ENCODE measurements around the gene ZNF541.

Gene ZNF541

DNA sequence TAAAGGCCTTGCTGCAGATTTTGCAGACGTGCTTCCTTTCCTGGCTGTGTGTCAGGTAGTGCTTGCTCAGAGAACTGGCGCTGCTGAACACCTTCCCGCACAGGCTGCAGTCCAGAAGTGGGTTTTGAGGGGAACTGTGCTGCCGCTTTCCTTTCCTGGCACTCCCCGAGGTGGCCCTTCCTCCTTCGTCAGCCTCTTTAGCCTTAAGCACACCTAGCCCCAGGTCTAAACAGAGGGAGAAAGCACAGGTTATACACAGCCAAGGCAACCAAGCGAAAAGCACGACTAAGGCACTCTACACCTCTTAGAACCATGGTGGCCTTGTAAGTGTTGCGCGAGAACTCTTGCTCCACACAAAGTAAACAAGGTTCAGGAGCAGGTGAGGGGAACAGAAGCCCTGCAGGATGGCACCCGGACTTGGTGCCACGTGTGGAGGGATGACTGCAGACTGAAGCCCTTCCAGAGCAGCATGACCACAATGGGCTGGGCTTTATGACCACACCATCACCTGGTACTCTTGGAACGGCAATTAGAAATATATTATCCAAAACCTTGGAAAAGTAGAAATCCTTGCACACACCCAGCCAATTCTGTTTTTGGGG, 23.6 kb downstream of the ZNF541 start:
- no peak overlapping the region for H3K18ac ChIP-seq (ENCODE audit: low read length)
- DNase-seq (ENCODE audit: low spot score) = no peak
- H3K14ac ChIP-seq (ENCODE audit: low read length) = no peak overlapping the region
- no peak overlapping the region for H3K4me3 ChIP-seq (ENCODE audit: low read length in 2 of 2)
- no peak overlapping the region for H2BK5ac ChIP-seq (ENCODE audit: low read length)
- H2BK15ac ChIP-seq (ENCODE audit: low read length) = no peak overlapping the region
- H3K36me3 ChIP-seq (replicated peaks in 1 of 2; ENCODE audit: control insufficient read depth in 2 of 2, insufficient read depth in 2 of 2, low read length in 2 of 2) = no peaks in the 10 kb centered on the region
- no CpG with 5 or more reads among the region's 13 CpGs for whole genome bisulfite sequencing, 2 donors (ENCODE audit: extremely low coverage in 2 of 2, insufficient read length in 2 of 2, insufficient replicate concordance in 1 of 2)
- H4K8ac ChIP-seq (ENCODE audit: low read depth, low read length) = no peak overlapping the region
- no peak overlapping the region for H2BK120ac ChIP-seq (ENCODE audit: low read depth, low read length)
- no peaks in the 10 kb centered on the region for H3K9me3 ChIP-seq (replicated peaks in 1 of 2; ENCODE audit: control insufficient read depth in 2 of 2, insufficient read depth in 1 of 2, low read depth in 1 of 2, low read length in 2 of 2)
- no peaks in the 10 kb centered on the region for H3K4me1 ChIP-seq (ENCODE audit: control insufficient read depth in 2 of 2, insufficient read depth in 1 of 2, low read depth in 1 of 2, low read length in 2 of 2)
- no peak overlapping the region for H3K27ac ChIP-seq (replicated peaks; ENCODE audit: low read length)
- H3K4ac ChIP-seq (ENCODE audit: low read length) = no peak overlapping the region
- no peak overlapping the region for H2AFZ ChIP-seq (ENCODE audit: low read length)
- no peak overlapping the region for H2AK5ac ChIP-seq (ENCODE audit: low read depth, low read length)
- H3K23ac ChIP-seq (ENCODE audit: low read depth, low read length, poor library complexity) = no peak overlapping the region
- H3K79me1 ChIP-seq (ENCODE audit: low read depth, low read length) = peaks cover 2% of the 10 kb centered on the region
- peaks cover 0 to 27% (median 0%) of the 10 kb centered on the region in 3 experiments for H3K27me3 ChIP-seq (ENCODE audit: control insufficient read depth in 3 of 3, insufficient read depth in 3 of 3, low read depth in 1 of 3, low read length in 3 of 3)
- no peak overlapping the region for H3K9ac ChIP-seq (ENCODE audit: low read depth, low read length, poor library complexity)
- no peak overlapping the region for H2BK12ac ChIP-seq (ENCODE audit: low read length)
- no peak overlapping the region for H4K91ac ChIP-seq (ENCODE audit: low read depth, low read length, poor library complexity)
- H3K4me2 ChIP-seq (ENCODE audit: insufficient read depth, low read length, poor library complexity, severe bottlenecking) = no peak overlapping the region

GRCh38 chr19:47547199-47547598, 25.7 kb downstream of the ZNF541 start:
- Histone ChIP-seq H3K9me3 (replicated peaks in 1 of 2; ENCODE audit: control insufficient read depth in 2 of 2, insufficient read depth in 1 of 2, low read depth in 1 of 2, low read length in 2 of 2) (no peaks in the 10 kb centered on the region), H3K4me1 (ENCODE audit: control insufficient read depth in 2 of 2, insufficient read depth in 1 of 2, low read depth in 1 of 2, low read length in 2 of 2) (no peaks in the 10 kb centered on the region), H2BK15ac (ENCODE audit: low read length) (no peak overlapping the region), H2BK5ac (ENCODE audit: low read length) (no peak overlapping the region), H3K4me3 (ENCODE audit: low read length in 2 of 2) (no peak overlapping the region), H3K23ac (ENCODE audit: low read depth, low read length, poor library complexity) (no peak overlapping the region), H3K27ac (replicated peaks; ENCODE audit: low read length) (no peak overlapping the region), H3K18ac (ENCODE audit: low read length) (no peak overlapping the region), H3K27me3 (ENCODE audit: control insufficient read depth in 3 of 3, insufficient read depth in 3 of 3, low read depth in 1 of 3, low read length in 3 of 3) (peaks cover 0 to 27% (median 0%) of the 10 kb centered on the region in 3 experiments), H2AK5ac (ENCODE audit: low read depth, low read length) (no peak overlapping the region), H3K79me1 (ENCODE audit: low read depth, low read length) (peaks cover 2% of the 10 kb centered on the region), H3K36me3 (replicated peaks in 1 of 2; ENCODE audit: control insufficient read depth in 2 of 2, insufficient read depth in 2 of 2, low read length in 2 of 2) (no peaks in the 10 kb centered on the region), H3K14ac (ENCODE audit: low read length) (no peak overlapping the region), H3K4ac (ENCODE audit: low read length) (no peak overlapping the region), H4K8ac (ENCODE audit: low read depth, low read length) (no peak overlapping the region), H4K91ac (ENCODE audit: low read depth, low read length, poor library complexity) (no peak overlapping the region), H2BK12ac (ENCODE audit: low read length) (no peak overlapping the region), H2BK120ac (ENCODE audit: low read depth, low read length) (no peak overlapping the region), H3K4me2 (ENCODE audit: insufficient read depth, low read length, poor library complexity, severe bottlenecking) (no peak overlapping the region), H3K9ac (ENCODE audit: low read depth, low read length, poor library complexity) (no peak overlapping the region), H2AFZ (ENCODE audit: low read length) (no peak overlapping the region)
- no CpG with 5 or more reads among the region's 2 CpGs for WGBS, 2 donors (ENCODE audit: extremely low coverage in 2 of 2, insufficient read length in 2 of 2, insufficient replicate concordance in 1 of 2)
- DNase-seq (ENCODE audit: low spot score) = no peak

DNA sequence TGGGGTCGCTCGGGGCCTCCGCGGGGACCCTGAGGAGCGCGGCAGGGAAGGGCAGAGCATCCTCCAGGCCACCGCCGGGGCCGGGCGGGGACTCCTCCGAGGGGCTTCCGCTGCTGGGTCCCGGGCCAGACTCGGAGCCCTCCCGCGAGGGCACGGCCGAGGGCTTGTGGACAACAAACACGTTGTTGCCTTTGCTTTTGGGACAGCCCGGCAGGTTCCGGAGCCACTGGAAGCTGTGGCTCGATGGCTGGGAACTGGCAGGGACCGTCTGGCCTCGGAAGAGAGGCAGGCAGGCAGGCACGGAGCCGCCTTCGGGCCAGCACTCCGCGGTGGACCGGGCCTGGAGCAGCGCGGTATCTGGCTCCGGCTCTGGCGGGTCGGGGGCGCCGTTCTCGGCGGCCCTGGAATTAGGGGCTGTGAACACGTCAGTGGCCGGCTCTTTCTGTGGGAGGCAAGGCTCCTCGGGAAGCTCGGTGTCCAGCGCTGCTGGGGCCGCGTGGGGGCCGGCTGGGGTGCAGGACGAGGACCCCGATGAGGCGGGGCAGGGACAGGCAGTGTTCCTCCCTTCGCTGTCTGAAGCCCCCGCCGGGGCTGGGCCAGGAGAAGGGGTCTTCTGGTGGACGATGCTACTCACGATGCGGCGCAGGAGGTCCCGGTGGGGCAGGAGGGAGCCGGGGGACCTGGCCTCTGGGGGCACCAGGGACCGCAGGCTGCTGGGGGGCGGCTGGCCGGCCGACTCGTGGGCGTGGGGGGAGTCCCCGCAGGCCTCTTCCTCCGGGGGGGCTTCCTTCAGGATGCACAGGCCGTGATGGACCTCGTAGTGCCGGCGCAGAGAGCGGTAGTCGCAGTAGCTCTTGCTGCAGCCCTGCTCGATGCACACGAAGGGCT, 27.6 kb downstream of the ZNF541 start:
- H3K4me2 ChIP-seq (ENCODE audit: insufficient read depth, low read length, poor library complexity, severe bottlenecking) = no peak overlapping the region
- peak overlapping the region; percentile 49 for H2BK15ac ChIP-seq (ENCODE audit: low read length)
- no peak overlapping the region for H2BK5ac ChIP-seq (ENCODE audit: low read length)
- H3K4me3 ChIP-seq (ENCODE audit: low read length in 2 of 2) = no peak overlapping the region
- H2BK12ac ChIP-seq (ENCODE audit: low read length) = peak overlapping the region; percentile 73
- no peak overlapping the region for H4K8ac ChIP-seq (ENCODE audit: low read depth, low read length)
- peak overlapping the region; percentile 57 for H3K18ac ChIP-seq (ENCODE audit: low read length)
- no peaks in the 10 kb centered on the region for H3K9me3 ChIP-seq (replicated peaks in 1 of 2; ENCODE audit: control insufficient read depth in 2 of 2, insufficient read depth in 1 of 2, low read depth in 1 of 2, low read length in 2 of 2)
- no peaks in the 10 kb centered on the region for H3K4me1 ChIP-seq (ENCODE audit: control insufficient read depth in 2 of 2, insufficient read depth in 1 of 2, low read depth in 1 of 2, low read length in 2 of 2)
- no peak overlapping the region for H3K23ac ChIP-seq (ENCODE audit: low read depth, low read length, poor library complexity)
- no peak overlapping the region for H4K91ac ChIP-seq (ENCODE audit: low read depth, low read length, poor library complexity)
- H2AFZ ChIP-seq (ENCODE audit: low read length) = no peak overlapping the region
- H3K27me3 ChIP-seq (ENCODE audit: control insufficient read depth in 3 of 3, insufficient read depth in 3 of 3, low read depth in 1 of 3, low read length in 3 of 3) = peaks cover 0 to 29% (median 0%) of the 10 kb centered on the region in 3 experiments
- no peaks in the 10 kb centered on the region for H3K36me3 ChIP-seq (replicated peaks in 1 of 2; ENCODE audit: control insufficient read depth in 2 of 2, insufficient read depth in 2 of 2, low read length in 2 of 2)
- H3K9ac ChIP-seq (ENCODE audit: low read depth, low read length, poor library complexity) = peak overlapping the region; percentile 21
- H3K14ac ChIP-seq (ENCODE audit: low read length) = no peak overlapping the region
- H2AK5ac ChIP-seq (ENCODE audit: low read depth, low read length) = peak overlapping the region; percentile 84
- peaks cover 2% of the 10 kb centered on the region for H3K79me1 ChIP-seq (ENCODE audit: low read depth, low read length)
- no peak for DNase-seq (ENCODE audit: low spot score)
- H2BK120ac ChIP-seq (ENCODE audit: low read depth, low read length) = no peak overlapping the region
- H3K4ac ChIP-seq (ENCODE audit: low read length) = no peak overlapping the region
- no CpG with 5 or more reads among the region's 75 CpGs for WGBS, 2 donors (ENCODE audit: extremely low coverage in 2 of 2, insufficient read length in 2 of 2, insufficient replicate concordance in 1 of 2)
- no peak overlapping the region for H3K27ac ChIP-seq (replicated peaks; ENCODE audit: low read length)

- no CpG with 5 or more reads among the region's 22 CpGs for WGBS, 2 donors (ENCODE audit: extremely low coverage in 2 of 2, insufficient read length in 2 of 2, insufficient replicate concordance in 1 of 2)
- Histone ChIP-seq H3K4me1 (ENCODE audit: control insufficient read depth in 2 of 2, insufficient read depth in 1 of 2, low read depth in 1 of 2, low read length in 2 of 2) (no peaks in the 10 kb centered on the region), H3K36me3 (replicated peaks in 1 of 2; ENCODE audit: control insufficient read depth in 2 of 2, insufficient read depth in 2 of 2, low read length in 2 of 2) (no peaks in the 10 kb centered on the region), H3K27me3 (ENCODE audit: control insufficient read depth in 3 of 3, insufficient read depth in 3 of 3, low read depth in 1 of 3, low read length in 3 of 3) (peaks cover 0 to 30% (median 0%) of the 10 kb centered on the region in 3 experiments), H3K14ac (ENCODE audit: low read length) (no peak overlapping the region), H3K79me1 (ENCODE audit: low read depth, low read length) (peaks cover 2% of the 10 kb centered on the region), H3K9ac (ENCODE audit: low read depth, low read length, poor library complexity) (no peak overlapping the region), H3K9me3 (replicated peaks in 1 of 2; ENCODE audit: control insufficient read depth in 2 of 2, insufficient read depth in 1 of 2, low read depth in 1 of 2, low read length in 2 of 2) (no peaks in the 10 kb centered on the region), H4K8ac (ENCODE audit: low read depth, low read length) (no peak overlapping the region), H2BK15ac (ENCODE audit: low read length) (no peak overlapping the region), H2AFZ (ENCODE audit: low read length) (no peak overlapping the region), H3K18ac (ENCODE audit: low read length) (no peak overlapping the region), H3K23ac (ENCODE audit: low read depth, low read length, poor library complexity) (peak overlapping the region; percentile 55), H4K91ac (ENCODE audit: low read depth, low read length, poor library complexity) (no peak overlapping the region), H3K27ac (replicated peaks; ENCODE audit: low read length) (no peak overlapping the region), H2BK12ac (ENCODE audit: low read length) (no peak overlapping the region), H2BK120ac (ENCODE audit: low read depth, low read length) (no peak overlapping the region), H3K4me2 (ENCODE audit: insufficient read depth, low read length, poor library complexity, severe bottlenecking) (no peak overlapping the region), H3K4ac (ENCODE audit: low read length) (no peak overlapping the region), H3K4me3 (ENCODE audit: low read length in 2 of 2) (no peak overlapping the region), H2AK5ac (ENCODE audit: low read depth, low read length) (peak overlapping the region; percentile 37), H2BK5ac (ENCODE audit: low read length) (peak overlapping the region; percentile 24)
- DNase-seq (ENCODE audit: low spot score) = no peak
Observed at GRCh38 chr19:47544476-47544875, 28.5 kb downstream of the ZNF541 start.
